Gastrocnemius medialis (tissue), 4 donors: Measurements from ENCODE around the gene SAMD10.

Source experiments
- CTCF ChIP-seq, 5 experiments: fragments of 450-650 bp in 3 of 5; fragments of 200-600 bp in 2 of 5; sonication (generic) in 2 of 5; IDR thresholded peaks in 4 of 5; conservative IDR thresholded peaks in 1 of 5; 1 replicate in 4 of 5; 2 replicates in 1 of 5; pipeline ENCODE4 v1.5.1; 2016 to 2019; ENCODE audit warnings: antibody characterized with exemption in 5 of 5, mild to moderate bottlenecking in 3 of 5, moderate library complexity in 3 of 5
- POLR2A ChIP-seq, 2 donors: fragments of 450-650 bp; IDR thresholded peaks; one replicate each; pipeline ENCODE4 v1.6.1; 2017; ENCODE audit warnings: antibody characterized with exemption in 2 of 2, mild to moderate bottlenecking in 2 of 2, moderate library complexity in 2 of 2

- TF ChIP-seq CTCF (IDR thresholded peaks at IDR 0.05 in 4 of 5, conservative IDR thresholded peaks at IDR 0.05 in 1 of 5): no peak
- no peak for TF ChIP-seq POLR2A (IDR thresholded peaks at IDR 0.05)
Observed at GRCh38 chr20:63964412-63964811, 15.0 kb downstream of the SAMD10 start.
